HCT116 (cell line): ENCODE measurements around the gene PIM3. TPM values are rescaled to one million over a fixed set of nuclear protein-coding genes. Genes with fewer than 3 reads are reported as not detected.

Source experiments
- ATAC-seq: fragments of 200-7000 bp; cut with Tn5 transposase; 2 replicates; pipeline ENCODE4 v1.9.1; 2020; ENCODE audit warnings: mild to moderate bottlenecking, moderate library complexity
- BruUV-seq: library from RNA; stranded (reverse); fragments of 400-500 nt; replicated peaks from 2 replicates; lab custom pipeline; 2021; lab: Mats Ljungman, UMichigan
- CTCF ChIA-PET: fragments of 300-600 bp; sonication (Branson Sonifier 250); formaldehyde crosslinking; loops from one replicate; lab custom pipeline; 2021; ENCODE audit warnings: antibody characterized with exemption; lab: Charles Lee
- POLR2A ChIA-PET: fragments of 300-600, 350-600 bp; sonication (Branson Sonifier 250); formaldehyde crosslinking; loops from one replicate; lab custom pipeline; 2021; ENCODE audit warnings: antibody characterized with exemption; lab: Charles Lee
- RAD21 ChIA-PET, 2 experiments: fragments of 300-600 bp; sonication (Branson Sonifier 250); formaldehyde crosslinking; loops; one replicate each; lab custom pipeline; 2023; ENCODE audit warnings: low total read pairs in 2 of 2; ENCODE audit not compliant: uncharacterized antibody in 2 of 2, unreplicated experiment in 2 of 2, low non-redundant PET in 1 of 2; lab: Charles Lee
- DNase-seq: peaks from one replicate; pipeline ENCODE4 v3.0.0-alpha.2; 2010; ENCODE audit warnings: low read depth, low spot score
- H2AFZ ChIP-seq: fragments of 200-600 bp; shearing (Covaris generic), sonication (generic); 2 replicates; pipeline ENCODE4 v1.6.1; 2017; ENCODE audit warnings: low read depth, mixed run types, mixed read lengths, antibody characterized with exemption, low read length; ENCODE audit not compliant: poor library complexity, severe bottlenecking
- H3K27ac ChIP-seq: 2 replicates; pipeline ENCODE4 v1.5.1; 2012; ENCODE audit warnings: low read depth, low read length
- H3K27me3 ChIP-seq: fragments of 200-600 bp; sonication (generic); 2 replicates; pipeline ENCODE4 v1.6.1; 2016; ENCODE audit warnings: mixed run types, low read length, mixed read lengths; ENCODE audit not compliant: insufficient read depth
- H3K36me3 ChIP-seq, 2 experiments: fragments of 200-500 bp in 1 of 2; fragments of 200-600 bp in 1 of 2; sonication (Bioruptor generic) in 1 of 2; sonication (generic) in 1 of 2; 2 replicates each; pipeline versions ENCODE4 v1.5.1 to v1.6.1; 2014 to 2016; ENCODE audit warnings: low read length in 2 of 2, inconsistent platforms in 1 of 2, mixed read lengths in 1 of 2, mixed run types in 1 of 2; ENCODE audit not compliant: insufficient read depth in 2 of 2, control insufficient read depth in 1 of 2
- H3K4me1 ChIP-seq, 2 experiments: fragments of 200-600 bp in 1 of 2; sonication (generic) in 1 of 2; 2 replicates each; pipeline versions ENCODE4 v1.5.1 to v1.6.1; 2012 to 2017; ENCODE audit warnings: low read length in 2 of 2, inconsistent platforms in 1 of 2, mild to moderate bottlenecking in 1 of 2, mixed read lengths in 1 of 2, mixed run types in 1 of 2, moderate library complexity in 1 of 2; ENCODE audit not compliant: insufficient read depth in 2 of 2, control insufficient read depth in 1 of 2
- H3K4me2 ChIP-seq: fragments of 200-600 bp; sonication (generic); 2 replicates; pipeline ENCODE4 v1.6.1; 2017; ENCODE audit warnings: mixed run types, low read length, mixed read lengths
- H3K4me3 ChIP-seq, 2 experiments: fragments of 200-600 bp in 1 of 2; sonication (generic) in 1 of 2; replicated peaks in 1 of 2; 2 replicates each; pipeline ENCODE4 v1.5.1; 2011 to 2016; ENCODE audit warnings: low read length in 2 of 2, control low read depth in 1 of 2, low read depth in 1 of 2, mild to moderate bottlenecking in 1 of 2, mixed read lengths in 1 of 2, mixed run types in 1 of 2
- H3K79me2 ChIP-seq: fragments of 200-600 bp; sonication (generic); 2 replicates; pipeline ENCODE4 v1.6.1; 2017; ENCODE audit warnings: mild to moderate bottlenecking, mixed run types, low read length, moderate library complexity, mixed read lengths; ENCODE audit not compliant: insufficient read depth
- H3K9ac ChIP-seq: fragments of 200-600 bp; sonication (generic); 2 replicates; pipeline ENCODE4 v1.6.1; 2016; ENCODE audit warnings: low read length, mixed read lengths
- H3K9me2 ChIP-seq: fragments of 200-600 bp; sonication (generic), shearing (Covaris generic); 2 replicates; pipeline ENCODE4 v1.6.1; 2017; ENCODE audit warnings: mixed run types, mild to moderate bottlenecking, moderate library complexity; ENCODE audit not compliant: insufficient read depth
- H3K9me3 ChIP-seq, 2 experiments: fragments of 200-500 bp in 1 of 2; fragments of 200-600 bp in 1 of 2; sonication (Bioruptor generic) in 1 of 2; sonication (generic) in 1 of 2; 2 replicates each; pipeline ENCODE4 v1.6.1; 2014 to 2017; ENCODE audit warnings: low read length in 2 of 2, mixed read lengths in 2 of 2, inconsistent platforms in 1 of 2, low read depth in 1 of 2, mild to moderate bottlenecking in 1 of 2, mixed run types in 1 of 2, moderate library complexity in 1 of 2; ENCODE audit not compliant: control insufficient read depth in 1 of 2, insufficient read depth in 1 of 2
- H4K20me1 ChIP-seq: fragments of 200-600 bp; sonication (generic), shearing (Covaris generic); 2 replicates; pipeline ENCODE4 v1.6.1; 2017; ENCODE audit warnings: mixed run types, mild to moderate bottlenecking, moderate library complexity; ENCODE audit not compliant: insufficient read depth
- CEBPB ChIP-seq: IDR thresholded peaks from 2 replicates; pipeline ENCODE4 v1.6.1; 2012; ENCODE audit warnings: low read depth
- ELF1 ChIP-seq: IDR thresholded peaks from 2 replicates; pipeline ENCODE4 v1.6.1; 2012; ENCODE audit warnings: low read depth, borderline replicate concordance
- EZH2 ChIP-seq: fragments of 200-600 bp; sonication (generic); IDR thresholded peaks from 2 replicates; pipeline ENCODE4 v1.6.1; 2017; ENCODE audit warnings: antibody characterized with exemption, mixed run types
- EZH2phosphoT487 ChIP-seq: fragments of 200-600 bp; IDR thresholded peaks from 2 replicates; pipeline ENCODE4 v1.6.1; 2018; ENCODE audit warnings: antibody characterized with exemption, borderline replicate concordance
- FOSL1 ChIP-seq: IDR thresholded peaks from 2 replicates; pipeline ENCODE4 v1.6.1; 2012; ENCODE audit warnings: low read depth
- JUND ChIP-seq: IDR thresholded peaks from 2 replicates; pipeline ENCODE4 v1.6.1; 2012
- POLR2A ChIP-seq: IDR thresholded peaks from 2 replicates; pipeline ENCODE4 v1.7.0; 2011; ENCODE audit warnings: borderline replicate concordance; ENCODE audit not compliant: insufficient read depth, insufficient read length; ENCODE audit errors: extremely low read depth
- POLR2AphosphoS5 ChIP-seq: IDR thresholded peaks from 2 replicates; pipeline ENCODE4 v1.6.1; 2011; ENCODE audit warnings: mild to moderate bottlenecking, low read depth, low read length, moderate library complexity
- RAD21 ChIP-seq: IDR thresholded peaks from 2 replicates; pipeline ENCODE4 v1.6.1; 2012; ENCODE audit warnings: low read depth, mild to moderate bottlenecking
- SIN3A ChIP-seq: IDR thresholded peaks from 2 replicates; pipeline ENCODE4 v1.6.1; 2012; ENCODE audit warnings: low read depth
- SRF ChIP-seq: IDR thresholded peaks from 2 replicates; pipeline ENCODE4 v1.6.1; 2012; ENCODE audit warnings: low read depth
- TCF7L2 ChIP-seq: IDR thresholded peaks from 2 replicates; pipeline ENCODE4 v1.7.0; 2011; ENCODE audit warnings: borderline replicate concordance, inconsistent platforms; ENCODE audit not compliant: insufficient read depth, insufficient read length; ENCODE audit errors: extremely low read depth
- YY1 ChIP-seq: IDR thresholded peaks from 2 replicates; pipeline ENCODE4 v1.6.1; 2011; ENCODE audit warnings: low read length, low read depth, moderate library complexity, mild to moderate bottlenecking; ENCODE audit not compliant: insufficient replicate concordance; ENCODE audit errors: extremely low read depth
- ZNF274 ChIP-seq: fragments of 200-500 bp; sonication (Bioruptor generic); IDR thresholded peaks from 2 replicates; pipeline ENCODE4 v1.6.1; 2014; ENCODE audit warnings: mild to moderate bottlenecking, low read depth, low read length, inconsistent platforms
- intact Hi-C: fragments of 100-400 bp; cut with micrococcal nuclease; formaldehyde crosslinking; loops from 2 replicates; pipeline ENCODE4 v1.10.0; 2022
- total RNA-seq: library from RNA; stranded (reverse); gene quantifications from one replicate; pipeline ENCODE4 v1.2.1, GENCODE V29; 2021; ENCODE audit not compliant: unreplicated experiment
- TF ChIP-seq, protein P1 (sequence below): IDR thresholded peaks from 2 replicates; pipeline ENCODE4 v1.6.1; 2012
- TF ChIP-seq, protein P2 (sequence below), 3 experiments: fragments of 200-600 bp in 1 of 3; sonication (generic) in 1 of 3; IDR thresholded peaks in 2 of 3; conservative IDR thresholded peaks in 1 of 3; 2 replicates each; pipeline ENCODE4 v1.5.1; 2012 to 2017; ENCODE audit warnings: low read depth in 2 of 3, low read length in 2 of 3, antibody characterized with exemption in 1 of 3, borderline replicate concordance in 1 of 3, control low read depth in 1 of 3, mild to moderate bottlenecking in 1 of 3, mixed read lengths in 1 of 3, mixed run types in 1 of 3, moderate library complexity in 1 of 3; ENCODE audit not compliant: insufficient read depth in 1 of 3

PIM3 gene
- total RNA-seq, 1 experiment from 2014 or later = 116 TPM

DNA sequence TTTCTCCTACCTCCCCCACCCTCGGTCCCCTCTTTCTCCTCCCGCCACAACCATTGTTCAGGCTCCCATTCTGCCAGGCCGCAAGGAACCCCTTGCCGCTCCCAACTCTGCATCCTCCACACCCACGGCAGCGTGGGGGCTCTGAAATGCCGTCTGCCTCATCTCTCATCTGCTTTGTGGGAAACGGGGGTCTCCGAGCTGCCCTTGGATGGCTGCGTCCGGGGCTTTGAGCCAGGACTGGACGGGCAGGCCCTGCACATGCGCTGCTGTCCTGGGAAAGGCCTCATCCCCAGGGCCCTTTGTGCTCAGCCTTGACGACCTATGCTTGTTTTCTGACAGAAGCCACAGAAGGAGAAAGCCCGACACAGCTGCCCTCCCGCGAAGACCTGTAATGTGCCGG is 33.7 kb upstream of the PIM3 start:
- Histone ChIP-seq H3K4me3 (no peak overlapping the region), H3K9me3 (no peaks in the 10 kb centered on the region), H3K9ac (no peak overlapping the region), H4K20me1 (no peaks in the 10 kb centered on the region), H3K79me2 (no peaks in the 10 kb centered on the region), H3K27ac (no peak overlapping the region), H3K4me2 (no peak overlapping the region), H3K27me3 (no peaks in the 10 kb centered on the region), H2AFZ (no peak overlapping the region), H3K36me3 (no peaks in the 10 kb centered on the region), H3K4me1 (peaks cover 4 to 16% of the 10 kb centered on the region in 2 experiments; a peak in 3 of 4 replicates), H3K9me2 (no peaks in the 10 kb centered on the region)
- DNase-seq = no peak
- ChIA-PET POLR2A (no interaction called here), CTCF (interaction anchor here (2.3 kb wide), 1 partner anchor 103 kb away, joined by 8 read pairs; no protein-coding TSS in a partner anchor), RAD21 (no interaction called here)
- ATAC-seq = no peak
- TF ChIP-seq YY1 (no peak), EZH2phosphoT487 (no peak), JUND (no peak), ELF1 (no peak)
- TF ChIP-seq, protein P1, sequence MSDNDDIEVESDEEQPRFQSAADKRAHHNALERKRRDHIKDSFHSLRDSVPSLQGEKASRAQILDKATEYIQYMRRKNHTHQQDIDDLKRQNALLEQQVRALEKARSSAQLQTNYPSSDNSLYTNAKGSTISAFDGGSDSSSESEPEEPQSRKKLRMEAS = no peak
- TF ChIP-seq, protein P2, sequence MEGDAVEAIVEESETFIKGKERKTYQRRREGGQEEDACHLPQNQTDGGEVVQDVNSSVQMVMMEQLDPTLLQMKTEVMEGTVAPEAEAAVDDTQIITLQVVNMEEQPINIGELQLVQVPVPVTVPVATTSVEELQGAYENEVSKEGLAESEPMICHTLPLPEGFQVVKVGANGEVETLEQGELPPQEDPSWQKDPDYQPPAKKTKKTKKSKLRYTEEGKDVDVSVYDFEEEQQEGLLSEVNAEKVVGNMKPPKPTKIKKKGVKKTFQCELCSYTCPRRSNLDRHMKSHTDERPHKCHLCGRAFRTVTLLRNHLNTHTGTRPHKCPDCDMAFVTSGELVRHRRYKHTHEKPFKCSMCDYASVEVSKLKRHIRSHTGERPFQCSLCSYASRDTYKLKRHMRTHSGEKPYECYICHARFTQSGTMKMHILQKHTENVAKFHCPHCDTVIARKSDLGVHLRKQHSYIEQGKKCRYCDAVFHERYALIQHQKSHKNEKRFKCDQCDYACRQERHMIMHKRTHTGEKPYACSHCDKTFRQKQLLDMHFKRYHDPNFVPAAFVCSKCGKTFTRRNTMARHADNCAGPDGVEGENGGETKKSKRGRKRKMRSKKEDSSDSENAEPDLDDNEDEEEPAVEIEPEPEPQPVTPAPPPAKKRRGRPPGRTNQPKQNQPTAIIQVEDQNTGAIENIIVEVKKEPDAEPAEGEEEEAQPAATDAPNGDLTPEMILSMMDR (IDR thresholded peaks at IDR 0.05 in 2 of 3, conservative IDR thresholded peaks at IDR 0.05 in 1 of 3; ENCODE audit: borderline replicate concordance in 1 of 3, insufficient read depth in 1 of 3, low read depth in 2 of 3, low read length in 2 of 3) = no peak
- no TSS peak for BruUV-seq
- intact Hi-C loops = no loop called here

DNA sequence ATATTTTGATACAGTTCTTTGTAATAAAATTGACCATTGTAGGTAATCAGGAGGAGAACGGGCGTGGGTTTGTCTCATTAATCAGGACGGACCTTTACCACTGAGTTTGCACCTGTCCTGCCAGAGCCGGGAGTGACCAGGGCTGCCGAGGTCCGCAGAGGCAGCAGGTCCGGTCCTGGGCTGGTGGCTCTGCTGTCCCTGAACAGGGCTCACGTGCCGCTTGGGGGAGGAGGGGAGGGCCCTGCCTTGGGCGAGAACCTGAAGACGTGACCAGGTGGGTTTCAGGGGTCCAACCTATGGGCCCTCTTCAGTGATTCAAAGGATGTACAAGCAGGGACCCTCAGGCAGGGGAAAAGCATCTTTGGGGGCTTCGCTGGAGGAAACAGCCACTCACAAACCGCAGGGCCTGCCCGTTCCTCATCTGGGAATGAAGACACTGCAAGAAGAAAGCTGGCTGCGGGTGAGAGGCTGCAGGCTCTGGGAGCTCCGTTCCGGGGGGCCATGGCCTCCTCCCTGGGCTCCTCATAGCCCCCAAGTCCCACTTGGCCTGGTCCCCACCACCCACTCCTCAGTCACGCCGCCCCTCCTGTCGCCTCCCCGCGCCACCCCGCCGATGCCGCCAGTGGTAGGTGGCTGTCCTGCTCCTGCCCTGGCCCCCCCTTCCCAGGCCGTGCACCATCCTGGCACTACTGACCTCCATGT is 32.9 kb upstream of the PIM3 start:
- RAD21 ChIA-PET = no interaction called here
- Histone ChIP-seq H3K4me3 (no peak overlapping the region), H3K27me3 (no peaks in the 10 kb centered on the region), H3K36me3 (no peaks in the 10 kb centered on the region), H2AFZ (no peak overlapping the region), H3K27ac (no peak overlapping the region), H3K9ac (no peak overlapping the region), H3K4me2 (no peak overlapping the region), H3K79me2 (no peaks in the 10 kb centered on the region), H4K20me1 (no peaks in the 10 kb centered on the region), H3K9me2 (no peaks in the 10 kb centered on the region), H3K4me1 (peaks cover 4 to 16% of the 10 kb centered on the region in 2 experiments; a peak in 3 of 4 replicates), H3K9me3 (no peaks in the 10 kb centered on the region)
- POLR2A ChIA-PET = no interaction called here
- no TSS peak for BruUV-seq
- ATAC-seq = no peak
- intact Hi-C loops = no loop called here
- CTCF ChIA-PET = interaction anchor here (2.3 kb wide), 1 partner anchor 103 kb away, joined by 8 read pairs; no protein-coding TSS in a partner anchor
- DNase-seq = no peak
- TF ChIP-seq ELF1 (no peak), ZNF274 (no peak), YY1 (no peak), TCF7L2 (no peak), POLR2A (no peak), CEBPB (no peak), POLR2AphosphoS5 (no peak), SRF (no peak), EZH2 (no peak), FOSL1 (no peak), SIN3A (no peak), RAD21 (no peak), JUND (no peak)
- TF ChIP-seq, protein P2 (IDR thresholded peaks at IDR 0.05 in 2 of 3, conservative IDR thresholded peaks at IDR 0.05 in 1 of 3; ENCODE audit: borderline replicate concordance in 1 of 3, insufficient read depth in 1 of 3, low read depth in 2 of 3, low read length in 2 of 3) = no peak
